Measurements from ENCODE around the gene EGFLAM. TPM values are rescaled to one million over a fixed set of nuclear protein-coding genes. Genes with fewer than 3 reads are reported as not detected.
A peak's percentile ranks its signal among the peaks of the same experiment; 100 is the strongest.

The EGFLAM gene
- total RNA-seq, 1 experiment from 2014 or later: 0.33 TPM

DNA sequence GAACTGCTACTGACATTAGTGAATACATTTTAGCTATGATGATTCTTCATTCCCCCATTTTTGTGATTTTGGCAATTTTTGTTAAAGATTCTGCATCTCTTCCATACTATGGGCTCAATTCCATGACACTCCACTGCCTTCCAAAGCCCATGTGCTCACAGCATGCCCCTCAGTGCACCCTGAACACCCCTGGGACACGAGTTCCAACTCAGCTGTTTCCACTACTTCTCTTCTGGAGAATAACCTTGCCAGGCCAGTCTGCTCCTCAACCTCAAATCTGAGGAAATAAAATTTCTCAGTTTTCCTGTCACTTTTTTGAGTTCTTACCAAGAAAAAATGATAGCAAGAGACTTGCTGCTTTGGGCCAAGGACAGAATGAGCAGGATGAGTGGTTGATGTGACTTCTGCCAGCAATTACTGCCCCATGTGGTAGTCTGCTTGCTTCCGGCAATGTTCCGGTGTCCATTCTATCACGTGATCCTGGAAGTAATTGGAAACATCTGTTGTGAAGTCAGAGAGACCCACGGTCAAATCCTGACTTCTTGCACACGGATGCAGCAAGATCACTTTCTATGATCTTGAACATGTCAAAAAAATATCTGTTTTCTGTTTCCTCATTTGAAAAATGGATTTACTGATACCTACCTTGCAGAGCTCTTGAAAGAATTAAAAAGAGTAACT lies 58.3 kb downstream of the EGFLAM start:
- H3K27ac Mint-ChIP-seq: peak overlapping the region in 1 of 3 experiments; percentile 48; a peak in 1 of 7 replicates
- Histone ChIP-seq H3K4me1 (ENCODE audit: insufficient read depth, low read length) (no peaks in the 10 kb centered on the region), H3K9ac (ENCODE audit: extremely low read depth, insufficient read length, low read length) (no peak overlapping the region), H2BK5ac (ENCODE audit: insufficient read length, low read length) (no peak overlapping the region), H3K23ac (ENCODE audit: insufficient read length, low read depth, low read length) (no peak overlapping the region), H4K8ac (replicated peaks; ENCODE audit: insufficient read length, low read depth, low read length) (no peak overlapping the region), H3K18ac (ENCODE audit: insufficient read length, low read depth, low read length) (no peak overlapping the region), H2BK12ac (ENCODE audit: insufficient read length, low read depth, low read length) (no peak overlapping the region), H4K5ac (ENCODE audit: insufficient read length, low read depth, low read length) (no peak overlapping the region), H4K20me1 (ENCODE audit: control insufficient read depth, insufficient read depth, insufficient read length) (no peaks in the 10 kb centered on the region), H3T11ph (ENCODE audit: low read length) (no peak overlapping the region), H3K56ac (ENCODE audit: insufficient read length, low read depth, low read length) (no peak overlapping the region), H2AFZ (ENCODE audit: low read length) (no peak overlapping the region), H3K4me2 (ENCODE audit: insufficient read depth, insufficient read length, low read length) (no peak overlapping the region), H2AK5ac (ENCODE audit: insufficient read length, low read length) (no peak overlapping the region), H3K23me2 (ENCODE audit: insufficient read length, low read depth, low read length, poor library complexity, severe bottlenecking) (no peaks in the 10 kb centered on the region), H3K14ac (ENCODE audit: insufficient read depth, low read length) (no peak overlapping the region), H3K79me1 (ENCODE audit: insufficient read depth, low read depth, low read length, poor library complexity, severe bottlenecking) (no peaks in the 10 kb centered on the region), H3K4ac (ENCODE audit: low read depth, low read length) (no peak overlapping the region), H2BK20ac (ENCODE audit: low read depth, low read length, poor library complexity, severe bottlenecking) (no peak overlapping the region), H2BK120ac (ENCODE audit: low read depth, low read length, poor library complexity, severe bottlenecking) (no peak overlapping the region), H4K91ac (ENCODE audit: insufficient read length, low read depth, low read length) (no peak overlapping the region), H3K27me3 (ENCODE audit: insufficient read depth, low read length) (no peaks in the 10 kb centered on the region), H3K79me2 (ENCODE audit: insufficient read depth, low read length) (no peaks in the 10 kb centered on the region), H3K9me3 (ENCODE audit: control insufficient read depth, low read depth, low read length) (no peaks in the 10 kb centered on the region), H2BK15ac (ENCODE audit: low read depth, low read length) (no peak overlapping the region), H3K27ac (ENCODE audit: insufficient read length, low read depth, low read length) (no peak overlapping the region)
- peaks cover 0 to 3% (median 3%) of the 10 kb centered on the region in 3 experiments; a peak in 3 of 7 replicates for H3K36me3 Mint-ChIP-seq (ENCODE audit: insufficient read depth in 1 of 3, low read depth in 3 of 3)
- H3K9me3 Mint-ChIP-seq: peaks cover 6 to 10% of the 10 kb centered on the region in 2 experiments; a peak in 4 of 5 replicates
- no peak overlapping the region for H3K4me3 Mint-ChIP-seq
- H3K27me3 Mint-ChIP-seq (ENCODE audit: low read depth): no peaks in the 10 kb centered on the region
- WGBS (ENCODE audit: extremely low coverage, insufficient read length, low lambda C conversion rate): no CpG with 5 or more reads among the region's 6 CpGs
- H3K4me1 Mint-ChIP-seq: no peaks in the 10 kb centered on the region
- TF ChIP-seq CTCF (conservative IDR thresholded peaks at IDR 0.05): no peak
- no peak for DNase-seq
